LNCaP clone FGC (cell line): ENCODE data around the gene NACAD.

Source experiments
- DNase-seq: peaks from one replicate; pipeline ENCODE4 v3.0.0-alpha.2; 2011; ENCODE audit warnings: low read depth
- H3K4me3 ChIP-seq: 2 replicates; pipeline ENCODE4 v1.5.1; 2011; ENCODE audit warnings: mild to moderate bottlenecking, low read depth, low read length, control low read depth
- TF ChIP-seq, protein P1 (sequence below): IDR thresholded peaks from 2 replicates; pipeline ENCODE4 v1.5.1; 2012; ENCODE audit warnings: mild to moderate bottlenecking; ENCODE audit not compliant: control insufficient read depth, insufficient read depth; ENCODE audit errors: extremely low read depth

NACAD gene, protein sequence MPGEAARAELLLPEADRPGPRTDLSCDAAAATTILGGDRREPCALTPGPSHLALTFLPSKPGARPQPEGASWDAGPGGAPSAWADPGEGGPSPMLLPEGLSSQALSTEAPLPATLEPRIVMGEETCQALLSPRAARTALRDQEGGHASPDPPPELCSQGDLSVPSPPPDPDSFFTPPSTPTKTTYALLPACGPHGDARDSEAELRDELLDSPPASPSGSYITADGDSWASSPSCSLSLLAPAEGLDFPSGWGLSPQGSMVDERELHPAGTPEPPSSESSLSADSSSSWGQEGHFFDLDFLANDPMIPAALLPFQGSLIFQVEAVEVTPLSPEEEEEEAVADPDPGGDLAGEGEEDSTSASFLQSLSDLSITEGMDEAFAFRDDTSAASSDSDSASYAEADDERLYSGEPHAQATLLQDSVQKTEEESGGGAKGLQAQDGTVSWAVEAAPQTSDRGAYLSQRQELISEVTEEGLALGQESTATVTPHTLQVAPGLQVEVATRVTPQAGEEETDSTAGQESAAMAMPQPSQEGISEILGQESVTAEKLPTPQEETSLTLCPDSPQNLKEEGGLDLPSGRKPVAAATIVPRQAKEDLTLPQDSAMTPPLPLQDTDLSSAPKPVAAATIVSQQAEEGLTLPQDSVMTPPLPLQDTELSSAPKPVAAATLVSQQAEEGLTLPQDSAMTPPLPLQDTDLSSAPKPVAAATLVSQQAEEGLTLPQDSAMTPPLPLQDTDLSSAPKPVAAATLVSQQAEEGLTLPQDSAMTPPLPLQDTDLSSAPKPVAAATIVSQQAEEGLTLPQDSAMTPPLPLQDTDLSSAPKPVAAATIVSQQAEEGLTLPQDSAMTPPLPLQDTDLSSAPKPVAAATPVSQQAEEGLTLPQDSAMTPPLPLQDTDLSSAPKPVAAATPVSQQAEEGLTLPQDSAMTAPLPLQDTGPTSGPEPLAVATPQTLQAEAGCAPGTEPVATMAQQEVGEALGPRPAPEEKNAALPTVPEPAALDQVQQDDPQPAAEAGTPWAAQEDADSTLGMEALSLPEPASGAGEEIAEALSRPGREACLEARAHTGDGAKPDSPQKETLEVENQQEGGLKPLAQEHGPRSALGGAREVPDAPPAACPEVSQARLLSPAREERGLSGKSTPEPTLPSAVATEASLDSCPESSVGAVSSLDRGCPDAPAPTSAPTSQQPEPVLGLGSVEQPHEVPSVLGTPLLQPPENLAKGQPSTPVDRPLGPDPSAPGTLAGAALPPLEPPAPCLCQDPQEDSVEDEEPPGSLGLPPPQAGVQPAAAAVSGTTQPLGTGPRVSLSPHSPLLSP (N-terminal part only)

DNA sequence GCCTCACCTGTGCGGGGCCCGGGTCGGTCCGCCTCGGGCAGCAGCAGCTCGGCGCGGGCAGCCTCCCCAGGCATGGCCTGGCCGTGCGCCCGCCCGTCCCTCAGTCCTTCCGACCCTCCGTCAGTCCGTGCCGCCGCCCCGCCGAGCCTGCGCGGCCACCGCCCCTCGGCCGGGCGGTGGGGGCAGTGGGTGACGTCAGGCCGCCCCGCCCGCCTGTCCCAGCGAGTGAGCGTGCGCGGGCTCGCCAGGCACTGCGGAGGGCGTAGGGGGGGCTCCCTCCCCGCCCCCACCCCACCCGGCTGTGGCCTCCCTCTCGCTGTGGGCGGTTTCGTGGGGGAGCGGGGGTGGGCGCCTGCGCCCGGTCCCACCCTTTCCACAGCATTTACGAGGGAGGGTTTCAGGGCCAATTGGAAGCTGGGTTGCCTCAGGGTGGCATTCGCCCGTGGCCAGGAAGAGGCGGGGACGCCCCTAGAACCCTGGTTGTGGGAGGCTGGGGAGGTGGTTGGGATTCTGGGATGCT is at the start of gene NACAD:
NACAD (minus strand) TSS at position 149 of the 520 bp plus-strand sequence; CDS start at position 74, 75 bp downstream.
- TF ChIP-seq, protein P1, sequence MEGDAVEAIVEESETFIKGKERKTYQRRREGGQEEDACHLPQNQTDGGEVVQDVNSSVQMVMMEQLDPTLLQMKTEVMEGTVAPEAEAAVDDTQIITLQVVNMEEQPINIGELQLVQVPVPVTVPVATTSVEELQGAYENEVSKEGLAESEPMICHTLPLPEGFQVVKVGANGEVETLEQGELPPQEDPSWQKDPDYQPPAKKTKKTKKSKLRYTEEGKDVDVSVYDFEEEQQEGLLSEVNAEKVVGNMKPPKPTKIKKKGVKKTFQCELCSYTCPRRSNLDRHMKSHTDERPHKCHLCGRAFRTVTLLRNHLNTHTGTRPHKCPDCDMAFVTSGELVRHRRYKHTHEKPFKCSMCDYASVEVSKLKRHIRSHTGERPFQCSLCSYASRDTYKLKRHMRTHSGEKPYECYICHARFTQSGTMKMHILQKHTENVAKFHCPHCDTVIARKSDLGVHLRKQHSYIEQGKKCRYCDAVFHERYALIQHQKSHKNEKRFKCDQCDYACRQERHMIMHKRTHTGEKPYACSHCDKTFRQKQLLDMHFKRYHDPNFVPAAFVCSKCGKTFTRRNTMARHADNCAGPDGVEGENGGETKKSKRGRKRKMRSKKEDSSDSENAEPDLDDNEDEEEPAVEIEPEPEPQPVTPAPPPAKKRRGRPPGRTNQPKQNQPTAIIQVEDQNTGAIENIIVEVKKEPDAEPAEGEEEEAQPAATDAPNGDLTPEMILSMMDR, result no peak
- no peak within 1 kb of the TSS for H3K4me3 ChIP-seq
- no peak for DNase-seq

DNA sequence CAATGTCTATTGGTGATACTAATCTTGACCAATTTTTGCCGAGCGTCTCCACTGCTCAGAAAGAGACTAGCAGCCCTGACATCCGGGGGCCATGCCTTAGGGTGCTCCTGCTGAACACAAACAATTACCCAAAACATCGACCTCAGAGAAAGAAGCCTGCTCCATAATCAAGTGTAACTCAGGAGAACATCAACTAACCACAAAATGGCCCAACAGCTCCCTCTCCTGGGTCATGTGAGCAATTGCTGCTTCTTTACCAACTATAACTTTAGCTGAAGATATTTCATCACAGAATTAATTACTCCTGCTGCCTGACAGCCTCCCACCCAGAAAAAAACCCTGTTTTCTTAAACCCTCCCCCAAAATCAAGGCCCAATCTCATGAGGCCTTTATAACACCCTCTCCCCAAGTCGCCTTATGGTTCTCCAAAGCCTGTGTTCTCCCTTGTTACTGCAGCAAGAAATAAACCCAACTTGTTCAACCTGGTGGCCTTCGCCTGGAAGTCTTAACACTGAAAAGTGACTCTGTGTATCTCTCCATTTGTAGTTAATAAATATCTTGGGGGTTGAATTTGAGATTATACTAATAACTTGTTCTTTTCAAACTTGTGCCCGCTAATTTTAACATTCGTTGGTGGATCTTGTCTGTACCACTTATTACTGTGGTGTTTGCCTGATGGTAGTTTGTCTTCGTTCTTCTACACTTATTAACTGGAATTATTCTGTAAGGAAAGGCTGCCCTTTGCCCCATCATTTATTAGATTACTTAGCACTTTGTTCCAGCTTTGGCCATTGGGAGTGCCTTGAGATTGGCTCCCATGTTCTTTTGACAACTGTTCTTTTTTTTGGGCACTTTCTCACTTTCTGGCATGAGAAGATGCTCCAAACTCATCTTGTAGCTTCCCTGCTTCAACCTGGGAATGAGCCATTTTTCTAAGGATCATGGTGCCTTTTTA is 47.6 kb upstream of the NACAD start:
- H3K4me3 ChIP-seq, result no peak overlapping the region
- DNase-seq, result peak; percentile 50
- TF ChIP-seq, protein P1, result peak; percentile 95

DNA sequence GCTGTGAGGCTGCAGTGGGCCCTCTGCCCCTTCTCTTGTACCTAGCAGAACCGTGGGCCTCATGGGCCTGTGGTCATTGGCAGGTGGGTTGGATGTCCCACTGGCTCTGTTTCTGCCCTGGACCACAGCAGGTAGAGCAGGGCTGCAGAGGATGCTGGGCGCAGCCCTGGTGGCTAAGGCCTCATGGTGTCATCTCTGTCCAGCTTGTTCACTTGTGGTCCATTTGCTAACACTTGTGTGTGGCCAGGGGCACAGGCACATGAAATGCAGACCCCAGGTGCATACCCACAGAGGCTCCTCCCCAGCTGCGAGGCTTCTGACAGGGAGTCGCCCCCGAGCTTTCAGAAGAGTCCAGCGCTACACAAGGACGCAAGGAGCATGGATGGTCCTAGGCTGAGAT is 45.1 kb upstream of the NACAD start:
- TF ChIP-seq, protein P1, result no peak
- no peak for DNase-seq
- H3K4me3 ChIP-seq, result no peak overlapping the region

DNA sequence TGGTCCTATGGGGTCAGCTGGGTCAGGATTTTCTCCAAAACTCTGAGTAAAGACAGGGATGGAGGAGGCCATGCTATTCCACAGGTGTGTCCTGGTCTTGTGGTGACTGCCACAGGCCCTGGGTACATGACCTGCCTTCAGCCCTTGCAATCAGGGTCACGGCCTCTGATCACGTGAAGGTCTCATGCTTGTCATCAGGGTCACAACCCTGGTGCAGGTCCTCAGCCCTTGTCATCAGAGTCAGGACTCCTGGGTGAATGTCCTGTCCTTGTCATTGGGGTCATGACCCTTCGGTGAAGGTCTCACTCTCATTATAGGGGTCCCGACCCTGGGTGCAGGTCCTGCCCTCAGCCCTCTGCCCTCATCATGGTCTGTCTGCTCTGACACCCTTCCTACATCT is 44.6 kb upstream of the NACAD start:
- no peak overlapping the region for H3K4me3 ChIP-seq
- DNase-seq, result no peak
- TF ChIP-seq, protein P1, result no peak

DNA sequence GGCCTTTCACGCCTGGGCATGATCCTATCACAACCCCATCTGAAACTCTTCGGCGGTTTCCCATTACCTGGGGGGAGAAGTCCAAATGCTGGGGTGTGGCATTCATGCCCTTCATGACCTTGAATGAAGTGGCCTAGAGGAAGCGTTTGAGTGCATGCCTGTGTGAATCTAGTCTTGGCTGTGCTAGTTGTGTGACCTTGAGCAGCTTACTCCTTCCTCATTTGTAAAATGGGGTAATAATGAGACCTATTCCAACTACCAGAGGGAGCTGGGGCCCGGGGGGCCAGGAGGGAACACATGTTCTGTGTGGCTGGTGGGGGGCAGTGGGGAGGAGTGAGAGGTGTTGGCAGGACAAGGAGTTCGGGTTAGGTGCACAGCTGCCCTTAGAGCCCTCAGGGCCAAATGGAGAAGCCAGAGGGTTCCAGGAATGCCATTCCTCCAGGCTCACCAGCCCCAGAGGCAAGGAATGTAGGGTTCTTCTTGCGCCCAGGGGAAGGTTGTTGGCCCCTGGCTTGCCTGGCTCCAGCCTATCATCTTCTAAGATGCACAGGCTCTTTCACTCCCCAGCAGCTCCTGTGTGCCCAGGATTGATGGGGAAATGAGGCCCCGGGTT is 44.0 kb upstream of the NACAD start:
- TF ChIP-seq, protein P1, result no peak
- no peak overlapping the region for H3K4me3 ChIP-seq
- DNase-seq, result no peak
